NT2/D1 (cell line): ENCODE measurements around the gene FGD5.

Experiments used
- DNase-seq: peaks from one replicate; pipeline ENCODE4 v3.0.0-alpha.2; 2011; ENCODE audit warnings: low read depth, low spot score
- H3K27me3 ChIP-seq: 2 replicates; pipeline ENCODE4 v1.6.0; 2011; ENCODE audit warnings: mild to moderate bottlenecking; ENCODE audit not compliant: insufficient read length, insufficient read depth
- H3K36me3 ChIP-seq: 2 replicates; pipeline ENCODE4 v1.6.1; 2011; ENCODE audit warnings: mild to moderate bottlenecking, low read length, mixed read lengths; ENCODE audit not compliant: insufficient read depth, insufficient read length
- H3K4me1 ChIP-seq: 2 replicates; pipeline ENCODE4 v1.5.1; 2011; ENCODE audit not compliant: insufficient read depth, insufficient read length
- H3K4me3 ChIP-seq: 2 replicates; pipeline ENCODE4 v1.5.1; 2011; ENCODE audit warnings: low read depth; ENCODE audit not compliant: insufficient read length
- H3K9ac ChIP-seq: 2 replicates; pipeline ENCODE4 v1.6.0; 2011; ENCODE audit warnings: low read depth; ENCODE audit not compliant: insufficient read length
- H3K9me3 ChIP-seq: 2 replicates; pipeline ENCODE4 v1.5.1; 2011; ENCODE audit warnings: mild to moderate bottlenecking, low read length; ENCODE audit not compliant: insufficient read depth
- SUZ12 ChIP-seq: IDR thresholded peaks from 2 replicates; pipeline ENCODE4 v1.6.1; 2011; ENCODE audit not compliant: insufficient read length, insufficient read depth; ENCODE audit errors: extremely low read depth
- YY1 ChIP-seq: IDR thresholded peaks from 2 replicates; pipeline ENCODE4 v1.6.1; 2011; ENCODE audit not compliant: insufficient read length, insufficient read depth
- ZNF274 ChIP-seq: IDR thresholded peaks from 2 replicates; pipeline ENCODE4 v1.6.1; 2011; ENCODE audit warnings: mild to moderate bottlenecking, low read depth, low read length

The FGD5 gene

GRCh38 chr3:14818804-14819500, at the start of gene FGD5:
Gene FGD5 (plus strand): TSS chr3:14818962. CDS start chr3:14819072, 110 bp downstream.
- H3K27me3 ChIP-seq, result no peaks in the 10 kb centered on the region
- H3K4me1 ChIP-seq, result peaks cover 5% of the 10 kb centered on the region
- H3K4me3 ChIP-seq, result no peak within 1 kb of the TSS
- H3K9ac ChIP-seq, result no peak within 1 kb of the TSS
- DNase-seq, result no peak
- no peaks in the 10 kb centered on the region for H3K9me3 ChIP-seq
- H3K36me3 ChIP-seq, result peaks cover 28% of the 10 kb centered on the region
- TF ChIP-seq YY1 (no peak), ZNF274 (no peak), SUZ12 (no peak)

- Histone ChIP-seq H3K4me3 (no peak overlapping the region), H3K4me1 (peaks cover 16% of the 10 kb centered on the region), H3K9me3 (no peaks in the 10 kb centered on the region), H3K27me3 (no peaks in the 10 kb centered on the region), H3K9ac (no peak overlapping the region), H3K36me3 (no peaks in the 10 kb centered on the region)
- no peak for TF ChIP-seq SUZ12
- DNase-seq, result no peak
These were observed 49.0 kb upstream of the FGD5 start for GRCh38 chr3:14769544-14770325.

DNA sequence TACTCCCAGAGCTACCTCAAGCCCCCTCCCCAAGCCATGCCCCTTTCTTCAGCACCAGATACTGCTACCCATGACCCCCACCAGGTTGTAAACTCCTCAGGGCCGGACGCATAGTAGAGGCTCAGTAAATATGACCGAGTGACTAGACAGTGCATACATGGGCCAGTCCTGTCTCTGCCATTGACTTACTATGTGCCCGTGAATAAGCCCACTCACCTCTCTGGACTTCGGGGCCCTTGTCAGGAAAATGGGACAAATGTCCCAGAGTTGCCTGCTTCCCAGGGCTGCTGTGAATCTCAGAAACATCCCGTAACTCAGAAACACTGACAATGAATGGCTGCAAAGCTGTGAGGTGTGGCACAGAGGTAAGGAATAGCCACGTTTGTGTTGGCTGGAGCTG, 48.2 kb upstream of the FGD5 start:
- Histone ChIP-seq H3K9ac (no peak overlapping the region), H3K36me3 (no peaks in the 10 kb centered on the region), H3K27me3 (no peaks in the 10 kb centered on the region), H3K9me3 (no peaks in the 10 kb centered on the region), H3K4me3 (no peak overlapping the region), H3K4me1 (peaks cover 16% of the 10 kb centered on the region)
- no peak for DNase-seq
- TF ChIP-seq ZNF274 (no peak), YY1 (no peak), SUZ12 (no peak)

DNA sequence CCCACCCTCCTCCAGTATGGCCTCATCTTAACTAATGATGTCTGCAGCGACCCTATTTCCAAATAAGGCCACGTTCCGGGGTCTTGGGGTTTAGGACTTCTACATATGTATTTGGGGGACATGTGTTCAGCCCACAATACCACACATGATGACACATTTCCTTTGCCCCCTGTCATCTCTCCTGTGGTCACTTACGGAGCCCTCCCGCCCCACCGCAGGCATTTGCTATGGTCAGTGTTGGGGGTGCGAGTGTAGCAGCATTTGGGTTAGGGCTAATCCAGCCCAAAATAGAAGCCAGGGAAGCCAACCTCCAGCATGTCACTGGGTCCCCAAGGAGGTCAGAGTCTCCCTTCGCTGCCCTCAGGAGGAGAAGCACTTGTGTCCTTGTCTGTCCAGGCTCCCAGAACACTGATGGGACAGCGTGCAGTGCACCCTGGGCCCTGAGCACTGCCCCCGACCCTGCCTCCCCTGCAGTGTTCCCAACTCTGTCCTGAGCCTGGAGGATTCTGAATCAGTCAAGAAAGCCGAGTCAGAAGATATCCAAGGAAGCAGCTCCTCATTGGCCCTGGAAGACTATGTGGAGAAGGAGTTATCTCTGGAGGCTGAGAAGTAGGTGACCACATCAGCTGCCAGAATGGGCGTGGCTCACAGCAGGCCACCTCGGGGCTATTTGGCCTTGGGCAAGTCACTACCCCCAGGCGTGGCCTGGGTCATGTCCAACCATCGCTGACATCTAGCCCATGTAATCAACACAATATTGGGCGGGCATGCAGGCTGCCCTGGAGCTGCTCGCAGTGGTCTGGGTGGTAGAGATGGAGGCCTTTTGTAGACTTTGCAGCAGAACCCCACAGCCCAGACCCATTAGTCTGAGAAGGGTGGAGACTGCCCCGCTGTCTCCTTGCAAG, 46.9 kb upstream of the FGD5 start:
- TF ChIP-seq YY1, result no peak
- no peak for TF ChIP-seq ZNF274
- TF ChIP-seq SUZ12, result no peak
- peaks cover 16% of the 10 kb centered on the region for H3K4me1 ChIP-seq
- H3K27me3 ChIP-seq, result no peaks in the 10 kb centered on the region
- DNase-seq, result no peak
- no peaks in the 10 kb centered on the region for H3K9me3 ChIP-seq
- H3K36me3 ChIP-seq, result no peaks in the 10 kb centered on the region
- H3K4me3 ChIP-seq, result no peak overlapping the region
- H3K9ac ChIP-seq, result no peak overlapping the region

- no peak overlapping the region for H3K4me3 ChIP-seq
- peaks cover 16% of the 10 kb centered on the region for H3K4me1 ChIP-seq
- H3K9me3 ChIP-seq, result no peaks in the 10 kb centered on the region
- H3K9ac ChIP-seq, result no peak overlapping the region
- no peaks in the 10 kb centered on the region for H3K27me3 ChIP-seq
- no peak for DNase-seq
- TF ChIP-seq SUZ12, result no peak
- TF ChIP-seq YY1, result no peak
- H3K36me3 ChIP-seq, result no peaks in the 10 kb centered on the region
These were observed 46.1 kb upstream of the FGD5 start for GRCh38 chr3:14772533-14773138.

DNA sequence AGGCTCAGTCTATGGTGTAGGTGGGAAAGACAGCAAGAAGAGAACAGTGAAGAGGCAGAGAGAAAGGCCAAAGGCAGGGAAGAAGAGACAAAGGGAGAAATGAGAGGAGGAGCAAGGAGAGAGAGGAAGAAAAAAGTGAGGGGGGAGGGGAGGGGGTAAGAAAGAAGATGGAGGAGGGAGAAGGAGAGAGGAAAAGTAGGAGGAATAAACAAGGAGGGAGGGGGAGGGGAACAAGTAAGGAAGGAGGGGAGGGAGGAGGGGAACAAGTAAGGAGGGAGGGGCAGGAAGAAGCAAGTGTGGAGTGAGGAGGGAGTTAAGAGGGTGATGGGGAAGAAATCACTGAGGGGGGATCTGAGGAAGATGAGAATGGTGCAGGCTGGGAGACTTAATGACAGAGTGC, 45.5 kb upstream of the FGD5 start:
- Histone ChIP-seq H3K36me3 (no peaks in the 10 kb centered on the region), H3K4me1 (peaks cover 16% of the 10 kb centered on the region), H3K27me3 (no peaks in the 10 kb centered on the region), H3K9ac (no peak overlapping the region), H3K4me3 (no peak overlapping the region), H3K9me3 (no peaks in the 10 kb centered on the region)
- DNase-seq, result no peak
- TF ChIP-seq YY1, result no peak
- TF ChIP-seq ZNF274, result no peak
- TF ChIP-seq SUZ12, result no peak
